RCC 7860 (cell line): ENCODE data around the gene EPHX1.
A peak's percentile ranks its signal among the peaks of the same experiment; 100 is the strongest.
"Not testable (repeated sequence)": the region's sequence is repeated elsewhere in the genome, so short reads cannot be mapped to it uniquely, and the experiment has no call there.

ENCODE experiments used
- DNase-seq: peaks from one replicate; pipeline ENCODE4 v3.0.0-alpha.2; 2015; ENCODE audit warnings: low spot score
- FAIRE-seq: peaks from 2 replicates; lab custom pipeline; 2012; peaks lifted over from hg19 to GRCh38; lab: Jason Lieb, UNC

EPHX1 gene

DNA sequence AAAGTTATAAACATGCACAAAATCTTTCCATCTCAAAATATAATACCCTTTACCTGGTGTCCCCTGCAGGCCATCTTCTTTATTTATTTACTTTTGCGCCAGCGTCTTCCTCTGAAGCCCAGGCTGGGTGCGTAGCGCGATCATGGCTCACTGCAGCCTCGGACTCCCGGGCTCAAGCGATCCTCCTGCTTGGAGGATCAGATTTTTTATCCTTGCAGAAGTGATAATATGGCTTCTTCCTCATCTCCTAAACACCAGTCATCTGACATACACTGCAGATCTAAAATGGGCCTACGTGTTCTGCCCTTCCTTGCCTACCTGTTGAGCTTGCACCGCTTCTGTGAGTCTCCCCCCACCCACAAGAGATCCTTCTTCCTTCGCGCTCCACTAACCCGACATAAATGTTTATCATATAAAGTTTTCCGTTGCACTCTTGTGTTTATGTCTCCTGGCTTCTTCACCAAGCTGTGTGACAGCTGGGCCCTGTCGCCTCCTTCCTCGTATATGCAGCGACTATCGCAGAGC is 32.8 kb upstream of the EPHX1 start:
- DNase-seq (no peak), FAIRE-seq (no peak)

- DNase-seq (peak; percentile 97), FAIRE-seq (peak; percentile 93)
Observed at GRCh38 chr1:225777583-225778336, 32.2 kb upstream of the EPHX1 start, which contains the start of gene SRP9. TSS of gene SRP9 (plus strand) at chr1:225777826. CDS start at chr1:225777941, 115 bp downstream.

DNA sequence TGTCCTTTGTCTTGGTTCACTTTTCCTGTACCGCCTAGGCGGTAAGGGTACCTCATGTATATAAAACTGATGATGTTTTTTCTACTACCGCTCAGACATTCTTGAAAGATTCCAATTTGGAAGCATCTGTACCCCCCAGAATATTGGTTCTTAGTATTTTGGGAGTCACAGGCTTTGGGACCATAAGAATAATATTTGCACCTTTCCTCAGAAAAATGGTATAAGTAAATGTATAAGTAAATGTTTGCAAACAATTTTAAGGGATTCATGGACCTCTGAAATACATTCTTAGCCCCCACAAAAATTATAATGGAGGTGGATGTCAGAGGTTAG is 31.6 kb upstream of the EPHX1 start:
- FAIRE-seq (peak; percentile 67), DNase-seq (no peak)

DNA sequence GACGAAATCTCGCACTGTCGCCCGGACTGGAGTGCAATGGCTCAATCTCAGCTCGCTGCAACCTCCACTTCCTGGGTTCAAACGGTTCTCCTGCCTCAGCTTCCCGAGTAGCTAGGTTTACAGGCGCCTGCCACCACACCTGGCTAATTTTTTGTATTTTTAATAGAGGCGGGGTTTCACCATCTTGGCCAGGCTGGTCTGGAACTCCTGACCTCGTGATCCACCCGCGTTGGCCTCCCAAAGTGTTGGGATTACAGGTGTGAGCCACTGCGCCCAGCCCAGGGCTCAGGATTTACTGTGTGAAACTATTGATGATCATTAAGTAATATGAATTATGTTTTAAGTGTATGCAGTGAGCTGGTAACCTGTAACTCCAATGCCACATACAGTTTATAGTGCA is 30.8 kb upstream of the EPHX1 start:
- DNase-seq, FAIRE-seq: not testable (repeated sequence)

DNA sequence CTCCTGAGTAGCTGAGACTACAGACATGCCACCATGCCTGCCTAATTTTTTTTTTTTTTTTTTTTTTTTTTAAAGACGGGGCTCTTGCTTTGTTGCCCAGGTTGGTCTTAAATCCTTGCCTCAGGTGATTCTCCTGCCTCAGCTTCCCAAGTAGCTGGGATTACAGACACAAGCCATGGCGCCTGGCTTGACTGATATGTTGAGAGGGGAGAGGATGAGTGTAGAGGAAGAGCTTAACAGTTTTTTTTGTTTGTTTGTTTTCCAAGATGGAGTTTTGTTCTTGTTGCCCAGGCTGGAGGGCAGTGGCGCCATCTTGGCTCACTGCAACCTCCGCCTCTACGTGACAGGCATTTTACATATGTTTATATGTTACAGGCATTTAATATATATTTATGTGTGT is 29.8 kb upstream of the EPHX1 start:
- FAIRE-seq (no peak), DNase-seq (no peak)

GRCh38 chr1:225780630-225781029 is 29.3 kb upstream of the EPHX1 start:
- FAIRE-seq, result no peak

DNA sequence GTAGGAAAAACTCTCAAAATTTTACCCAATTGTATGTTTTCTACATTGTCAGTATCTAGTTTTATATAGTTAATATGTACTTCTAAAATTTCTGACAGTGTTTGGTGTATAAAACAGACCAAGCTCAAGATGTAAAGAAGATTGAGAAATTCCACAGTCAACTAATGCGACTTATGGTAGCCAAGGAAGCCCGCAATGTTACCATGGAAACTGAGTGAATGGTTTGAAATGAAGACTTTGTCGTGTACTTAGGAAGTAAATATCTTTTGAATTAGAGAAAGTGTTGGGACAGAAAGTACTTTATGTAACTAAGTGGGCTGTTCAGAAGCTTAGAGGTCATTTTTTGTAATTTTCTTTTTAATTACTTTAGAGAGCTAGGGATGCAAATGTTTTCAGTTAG is 20.8 kb upstream of the EPHX1 start:
- not testable (repeated sequence) for DNase-seq, FAIRE-seq

More at GRCh38 chr1:225780630-225781029, 29.3 kb upstream of the EPHX1 start:
- DNase-seq, result no peak

GRCh38 chr1:225794954-225795353 is 15.0 kb upstream of the EPHX1 start:
- no peak for FAIRE-seq
- DNase-seq, result no peak

GRCh38 chr1:225796097-225796496 is 13.8 kb upstream of the EPHX1 start:
- not testable (repeated sequence) for DNase-seq, FAIRE-seq

GRCh38 chr1:225801146-225801545 is 8.8 kb upstream of the EPHX1 start:
- DNase-seq, FAIRE-seq: not testable (repeated sequence)

DNA sequence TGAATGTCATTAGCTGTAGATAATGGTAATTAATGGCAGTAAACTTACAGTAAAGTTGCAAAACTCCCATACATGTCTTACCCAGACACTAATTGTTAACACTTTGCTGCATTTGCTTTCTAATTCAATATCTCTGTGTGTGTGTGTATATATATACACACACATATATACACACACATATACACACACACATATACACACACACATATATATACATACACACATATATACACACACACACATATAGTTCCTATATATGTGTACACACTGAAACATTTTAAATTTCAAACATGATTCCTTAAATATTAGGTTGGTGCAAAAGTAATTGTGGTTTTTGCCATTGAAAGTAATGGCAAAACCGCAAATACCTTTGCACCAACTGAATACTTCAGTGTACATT is 3.7 kb upstream of the EPHX1 start:
- no peak for FAIRE-seq
- no peak for DNase-seq

GRCh38 chr1:225806736-225807135 is 3.2 kb upstream of the EPHX1 start:
- DNase-seq, FAIRE-seq: not testable (repeated sequence)

- no peak for FAIRE-seq
- no peak for DNase-seq
Observed at GRCh38 chr1:225808136-225808535, 1.8 kb upstream of the EPHX1 start.

- FAIRE-seq, result not testable (repeated sequence)
- peak; percentile 22 for DNase-seq
Observed at GRCh38 chr1:225810579-225811538, 935 bp downstream of the EPHX1 start.

GRCh38 chr1:225811622-225812487 is 1.9 kb downstream of the EPHX1 start:
- DNase-seq (no peak), FAIRE-seq (no peak)

- no peak for FAIRE-seq
- DNase-seq, result no peak
Observed at GRCh38 chr1:225812488-225813213, 2.7 kb downstream of the EPHX1 start.

DNA sequence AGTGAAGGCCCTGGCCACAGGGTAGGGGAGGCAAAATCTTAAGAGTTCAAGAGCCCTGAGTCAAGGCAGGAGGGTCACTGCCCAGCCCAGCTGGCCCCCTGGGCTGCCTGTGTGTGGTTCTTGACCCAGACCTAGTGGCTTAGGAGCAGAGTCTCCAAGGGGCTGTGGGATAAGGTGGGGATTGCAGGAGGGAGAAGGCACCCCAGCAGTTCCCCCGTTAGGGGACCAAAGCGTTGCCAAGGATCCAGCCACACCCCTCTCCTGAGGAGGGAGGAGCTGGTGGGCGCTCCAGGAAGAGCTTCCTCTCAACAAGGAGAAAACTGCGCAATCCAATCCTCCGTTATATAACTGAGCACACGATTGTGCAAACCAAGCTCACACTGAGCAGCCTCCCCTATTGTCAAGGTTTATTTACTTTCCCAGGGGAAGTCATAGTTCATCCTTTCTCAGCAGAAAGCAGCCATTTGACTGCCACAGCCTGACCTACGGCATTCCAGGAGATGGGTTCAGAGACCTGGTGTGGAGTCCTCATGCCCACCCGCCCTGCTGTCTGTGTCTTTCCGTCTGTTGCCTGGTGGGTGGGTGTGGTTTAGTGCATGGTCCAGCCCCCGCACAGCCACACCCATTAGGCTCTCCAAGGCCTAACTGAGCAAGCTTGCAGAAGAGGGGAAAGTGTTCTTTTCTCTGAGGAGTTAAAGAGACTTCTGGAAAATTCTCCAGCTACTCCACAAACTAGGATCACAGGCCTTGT is 3.5 kb downstream of the EPHX1 start:
- FAIRE-seq (no peak), DNase-seq (no peak)

- no peak for FAIRE-seq
- no peak for DNase-seq
Observed at GRCh38 chr1:225814381-225814780, 4.5 kb downstream of the EPHX1 start.

DNA sequence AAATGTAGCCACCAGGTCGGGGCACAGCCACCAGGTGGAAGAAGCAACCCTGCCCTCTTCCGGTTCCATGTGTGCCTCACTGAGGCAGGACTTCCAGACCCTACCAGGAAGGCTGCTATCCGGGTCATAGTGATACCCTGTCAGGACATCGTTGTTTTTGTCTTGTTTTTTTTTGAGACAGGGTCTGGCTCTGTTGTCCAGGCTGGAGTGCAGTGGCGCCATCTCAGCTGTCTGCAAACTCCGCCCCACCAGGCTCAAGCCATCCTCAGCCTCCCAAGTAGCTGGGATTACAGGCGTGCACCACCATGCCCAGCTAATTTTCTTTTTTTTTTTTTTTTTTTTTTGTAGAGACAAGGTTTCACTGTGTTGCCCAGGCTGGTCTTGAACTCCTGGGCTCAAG is 5.2 kb downstream of the EPHX1 start:
- DNase-seq, FAIRE-seq: not testable (repeated sequence)
